Stimulated activated CD4-positive, alpha-beta T cell treated with anti-CD3 and anti-CD28 coated beads, TNF-alpha, amount 100 ng/mL, for 48 hours (primary cell): Measurements from ENCODE around the gene FBXO46.
"Not testable (repeated sequence)": the region's sequence is repeated elsewhere in the genome, so short reads cannot be mapped to it uniquely, and the experiment has no call there.

Experiments
- DNase-seq, 3 donors: peaks; one replicate each; pipeline ENCODE4 v3.0.0-alpha.2; 2020; ENCODE audit warnings: low read depth in 3 of 3

The FBXO46 gene

DNA sequence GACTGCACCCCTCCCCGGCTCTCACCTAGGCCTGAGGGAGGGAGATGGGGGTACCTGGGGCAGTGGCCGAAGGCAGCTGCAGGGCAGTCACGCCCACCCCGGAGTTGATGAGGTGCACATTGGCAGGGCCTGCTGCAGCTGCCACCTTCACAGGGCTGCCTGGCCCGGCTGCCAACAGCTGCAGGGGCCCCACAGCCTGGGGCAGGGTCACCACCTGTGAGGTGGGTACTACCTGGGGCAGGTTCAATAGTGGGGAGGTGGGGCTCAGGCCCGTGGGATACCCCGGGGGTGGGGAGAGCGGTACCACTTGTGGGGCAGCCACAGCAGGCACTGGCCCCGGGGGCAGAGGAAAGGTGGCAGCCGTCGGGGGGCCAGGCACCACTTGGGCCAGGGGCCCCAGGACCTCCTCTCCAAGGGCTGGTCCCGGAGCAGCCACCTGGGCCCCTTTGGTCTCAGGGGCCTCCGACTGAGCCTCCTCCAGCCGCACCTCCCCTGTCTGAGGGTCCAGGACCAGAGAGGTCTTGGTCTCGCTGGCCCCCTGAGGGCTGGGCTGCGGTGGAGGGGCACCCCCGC is 35.7 kb upstream of the FBXO46 start:
- no peak for DNase-seq

DNA sequence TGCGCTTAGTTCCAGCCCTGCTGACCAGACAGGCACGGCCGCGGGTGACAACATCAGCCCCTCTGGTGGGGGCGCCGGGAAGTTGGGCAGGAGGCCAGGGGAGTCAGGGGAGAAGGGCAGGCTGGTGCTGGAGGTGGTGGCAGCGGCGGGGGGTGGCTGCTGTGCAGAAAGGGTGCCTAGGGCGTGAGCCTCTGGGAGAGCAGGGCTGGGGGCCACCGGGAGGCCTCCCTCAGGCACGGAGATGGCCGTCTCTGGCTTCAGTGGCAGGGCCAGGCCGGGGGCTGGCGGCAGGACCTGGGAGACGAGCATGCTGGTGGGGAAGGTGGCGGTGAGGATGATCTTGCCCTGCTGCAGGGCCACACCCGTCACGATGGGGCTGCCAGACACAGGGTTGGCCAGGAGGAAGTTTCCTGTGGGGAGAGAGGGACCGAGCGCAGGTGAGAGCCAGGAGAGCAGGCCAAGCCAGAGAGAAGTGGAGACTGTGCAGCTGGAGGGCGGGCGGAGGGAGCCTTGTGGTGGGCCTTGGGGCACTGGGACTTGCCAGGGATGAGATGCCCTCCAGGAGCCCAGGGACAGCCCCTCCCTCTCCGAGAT is 35.1 kb upstream of the FBXO46 start:
- no peak for DNase-seq

DNA sequence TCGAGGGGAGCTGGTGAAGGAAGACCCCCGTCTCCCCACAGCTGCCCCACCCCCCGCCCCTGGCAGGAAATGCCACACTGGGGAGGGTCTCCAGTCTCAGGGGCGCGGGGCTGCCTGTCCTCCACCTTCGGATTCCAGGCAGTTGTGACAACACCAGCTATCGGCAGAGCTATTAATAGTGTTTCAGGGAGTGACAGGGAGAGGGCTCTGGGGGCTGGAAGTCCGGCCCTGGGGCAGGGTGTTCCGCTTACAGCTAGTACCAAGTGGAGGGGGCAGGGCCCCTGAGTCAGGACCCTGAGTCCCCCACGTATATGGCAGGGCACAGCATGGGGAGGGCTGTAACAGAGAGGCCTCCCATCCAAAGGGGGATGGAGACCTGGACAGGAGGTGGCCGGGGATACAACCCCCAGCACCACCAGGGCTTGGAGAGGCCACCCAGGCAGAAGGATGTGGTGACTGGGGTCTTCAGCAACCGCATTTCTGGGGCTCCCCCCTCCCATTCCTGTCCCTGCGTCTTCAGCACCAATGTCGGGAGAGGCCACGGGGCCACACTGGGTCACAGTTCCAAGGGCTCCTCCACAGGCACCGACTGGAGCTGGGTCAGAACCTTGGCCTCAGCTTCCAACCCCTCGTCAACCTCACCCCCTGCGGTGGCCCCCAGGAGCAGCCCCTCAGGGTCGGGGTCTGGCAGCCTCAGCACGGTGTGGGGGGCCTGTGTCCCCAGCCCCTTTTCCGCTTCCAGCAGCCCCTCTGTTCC is 34.4 kb upstream of the FBXO46 start:
- no peak for DNase-seq

DNA sequence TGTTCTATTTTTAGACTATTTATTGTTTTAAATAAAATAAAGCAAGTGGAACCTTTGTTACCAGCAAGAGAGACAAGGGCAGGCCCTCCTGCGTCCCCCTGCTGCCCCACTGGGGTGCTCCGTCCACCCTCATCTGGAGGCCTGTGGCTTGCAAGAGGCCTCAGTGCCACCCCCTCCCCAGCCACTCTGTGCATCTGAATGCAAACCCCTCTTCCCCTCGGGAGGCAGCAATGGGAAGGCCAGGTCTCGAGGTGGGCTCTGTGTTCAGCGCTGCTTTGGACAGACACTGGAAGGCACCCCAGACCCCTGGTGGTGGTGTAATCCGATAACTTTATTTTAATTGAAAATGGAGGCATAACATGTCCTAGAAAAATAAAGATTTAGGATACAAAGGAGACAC is 33.8 kb upstream of the FBXO46 start:
- no peak for DNase-seq

DNA sequence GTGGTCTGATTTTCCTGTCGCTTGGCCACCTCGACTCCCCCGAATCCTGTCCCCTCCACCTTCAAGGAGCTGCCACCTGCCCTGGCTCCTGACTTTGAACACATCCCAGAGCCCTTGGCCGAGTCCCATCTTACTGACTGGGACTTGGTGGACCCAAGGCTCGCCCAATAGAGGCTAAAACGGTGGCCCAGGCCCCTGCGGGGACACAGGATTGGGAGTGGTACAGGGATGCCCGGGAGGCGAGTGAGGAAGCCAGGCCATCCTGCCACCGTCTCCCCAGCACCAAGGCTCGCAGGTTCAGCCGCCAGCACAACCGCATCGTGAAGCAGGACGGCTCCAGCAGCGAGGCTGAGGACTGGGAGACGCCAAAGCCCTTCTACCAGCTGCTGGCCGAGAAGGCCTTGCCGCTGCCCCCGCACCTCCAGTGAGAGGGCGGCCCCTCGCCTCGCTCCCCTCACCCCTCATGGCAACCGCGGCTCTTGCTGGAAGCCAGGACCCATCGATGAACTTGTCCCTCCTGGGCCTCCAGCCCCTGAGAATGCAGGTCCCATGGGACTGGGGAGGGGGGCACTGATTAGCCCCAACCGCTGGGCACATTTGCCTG is 33.1 kb upstream of the FBXO46 start:
- DNase-seq = no peak

DNA sequence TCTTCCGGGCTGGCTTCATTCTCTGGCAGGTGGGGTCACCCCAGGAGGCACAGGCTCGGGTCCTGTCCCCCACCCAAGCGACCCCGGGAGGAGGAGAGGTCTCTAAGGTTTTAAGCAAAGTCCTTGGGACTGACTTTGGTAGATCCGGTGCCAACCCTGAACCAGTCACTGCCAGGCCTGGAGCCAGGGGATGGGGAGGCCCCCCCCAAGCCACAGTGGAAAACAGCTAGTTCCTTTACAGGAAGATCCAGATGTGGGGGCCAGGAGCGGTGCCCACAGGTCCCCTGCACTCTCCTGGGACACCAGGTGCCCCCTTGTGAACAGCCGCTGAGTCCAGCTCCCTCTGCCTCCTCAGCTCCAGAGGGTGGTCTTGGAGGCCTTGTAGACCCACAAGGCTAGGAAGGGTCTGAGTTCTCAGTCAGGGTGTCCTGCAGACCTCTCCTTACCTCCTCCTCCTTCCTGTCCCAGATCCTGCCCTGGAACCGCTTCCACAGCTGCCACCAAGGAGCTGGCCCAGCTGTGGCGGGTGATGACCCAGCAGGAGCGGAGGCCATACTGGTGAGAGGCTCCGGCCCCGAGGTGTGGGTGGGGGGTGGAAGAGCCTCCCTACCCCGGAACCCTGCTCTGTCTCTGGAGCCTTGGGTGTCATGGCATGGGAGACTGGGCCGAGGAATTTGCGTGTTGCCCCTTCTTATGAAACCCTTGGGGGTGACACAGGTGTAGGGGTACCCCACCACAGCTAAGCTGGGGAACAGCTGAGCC is 32.4 kb upstream of the FBXO46 start:
- DNase-seq = no peak

DNA sequence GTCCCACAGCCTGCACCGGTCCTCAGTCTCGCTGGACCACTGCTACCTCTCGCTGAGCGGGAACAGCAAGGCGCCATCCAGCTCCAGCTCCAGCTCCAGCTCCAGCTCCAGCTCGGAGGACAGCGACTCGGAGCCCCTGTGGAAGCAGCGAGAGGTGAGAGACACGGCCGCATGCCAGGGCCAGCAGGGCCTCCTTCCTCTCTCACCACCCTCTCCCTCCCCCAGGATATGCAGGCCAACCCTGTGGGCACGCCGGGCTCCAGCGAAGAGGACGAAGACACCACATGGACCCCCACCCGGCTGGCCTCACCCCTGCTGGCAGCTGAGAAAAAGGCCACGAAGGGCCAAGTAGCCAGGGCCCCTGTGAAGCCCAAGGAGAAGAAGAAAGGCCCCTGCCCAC is 31.0 kb upstream of the FBXO46 start:
- no peak for DNase-seq

DNA sequence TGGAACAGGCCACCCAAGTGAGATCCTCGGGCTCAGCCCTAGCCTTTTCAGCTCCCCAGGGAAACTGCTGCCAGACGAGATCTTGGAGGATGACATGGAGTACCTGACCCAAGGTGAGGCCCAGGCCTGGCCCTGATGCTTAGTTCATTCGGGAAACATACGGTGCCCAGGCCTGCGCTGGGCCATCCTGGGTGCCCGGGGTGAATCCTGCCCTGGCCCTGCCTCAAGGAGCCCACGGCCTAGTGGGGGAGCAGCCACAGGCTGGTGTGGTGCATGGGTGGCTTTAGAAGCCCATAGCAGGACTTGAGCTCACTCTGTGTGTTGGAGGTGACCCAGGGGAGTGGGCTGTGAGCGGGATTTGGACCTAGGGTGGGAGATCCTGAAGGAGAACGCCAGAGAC is 28.2 kb upstream of the FBXO46 start:
- DNase-seq = no peak

DNA sequence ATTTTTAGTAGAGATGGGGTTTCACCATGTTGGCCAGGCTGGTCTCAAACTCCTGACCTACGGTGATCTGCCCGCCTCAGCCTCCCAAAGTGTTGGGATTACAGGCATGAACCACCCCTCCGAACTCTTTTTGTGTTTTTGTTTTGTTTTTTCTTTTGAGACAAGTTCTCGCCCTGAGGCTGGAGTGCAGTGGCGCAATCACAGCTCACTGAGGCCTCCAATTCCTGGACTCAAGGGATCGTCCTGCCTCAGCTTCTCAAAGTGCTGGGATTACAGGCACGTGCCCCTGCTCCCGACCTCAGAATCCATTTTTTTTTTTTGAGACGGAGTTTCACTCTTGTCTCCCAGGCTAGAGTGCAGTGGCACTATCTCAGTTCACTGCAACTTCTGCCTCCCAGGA is 27.0 kb upstream of the FBXO46 start:
- DNase-seq = no peak

DNA sequence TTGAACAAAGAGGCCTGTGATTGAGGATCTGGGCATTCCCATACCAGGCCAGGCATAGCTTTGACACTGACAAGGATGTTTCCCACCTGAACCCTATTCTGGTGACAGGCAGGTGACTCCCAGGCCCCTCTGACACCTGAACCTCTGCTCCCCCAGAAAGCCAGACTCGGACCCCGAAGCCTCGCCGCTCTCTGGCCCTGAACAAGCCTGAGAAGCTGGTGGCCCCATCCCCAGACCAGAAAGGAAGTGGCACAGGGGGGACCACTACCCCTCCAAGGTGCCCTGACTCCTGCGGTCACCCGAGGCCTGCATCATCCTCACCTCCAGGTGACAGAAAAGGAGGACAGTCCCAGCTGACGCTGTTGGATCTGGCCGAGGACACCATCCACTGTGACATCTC is 23.6 kb upstream of the FBXO46 start:
- no peak for DNase-seq

DNA sequence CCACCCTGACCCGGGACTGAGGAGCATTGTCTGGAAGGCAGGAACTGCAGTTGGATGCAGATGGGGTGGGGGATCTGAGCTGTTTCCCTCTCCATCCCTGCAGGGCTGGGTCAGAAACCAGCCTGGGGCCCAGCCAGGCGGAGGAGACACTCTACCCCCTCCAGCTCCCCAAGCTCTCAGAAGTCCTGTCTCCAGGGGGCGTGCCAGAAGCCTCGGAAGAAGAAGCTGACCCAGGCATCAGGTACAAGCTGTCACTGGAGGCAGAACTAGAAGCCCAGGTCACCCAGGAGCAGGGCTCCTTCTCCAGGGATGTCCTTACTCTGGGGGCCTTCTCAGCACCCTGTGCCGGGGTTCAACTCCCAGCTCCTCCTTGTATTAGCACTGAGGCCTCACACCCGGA is 22.9 kb upstream of the FBXO46 start:
- DNase-seq = no peak

DNA sequence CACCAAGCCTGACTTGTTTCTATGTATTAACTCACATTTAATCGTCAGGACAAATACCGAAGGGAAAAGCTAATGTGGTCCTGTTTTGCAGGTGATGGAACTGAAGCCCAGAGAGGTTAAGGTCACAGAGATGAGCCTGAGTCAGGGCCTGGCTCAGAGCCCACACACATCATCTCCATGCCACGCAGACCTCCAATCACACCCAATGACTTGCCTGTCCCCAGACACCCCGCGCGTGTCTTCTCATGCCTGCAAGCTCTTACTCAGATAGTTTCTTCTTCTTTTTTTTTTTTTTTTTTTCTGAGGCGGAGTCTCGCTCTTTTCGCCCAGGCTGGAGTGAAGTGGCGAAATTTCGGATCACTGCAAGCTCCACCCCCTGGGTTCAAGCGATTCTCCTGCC is 21.9 kb upstream of the FBXO46 start:
- DNase-seq = no peak

DNA sequence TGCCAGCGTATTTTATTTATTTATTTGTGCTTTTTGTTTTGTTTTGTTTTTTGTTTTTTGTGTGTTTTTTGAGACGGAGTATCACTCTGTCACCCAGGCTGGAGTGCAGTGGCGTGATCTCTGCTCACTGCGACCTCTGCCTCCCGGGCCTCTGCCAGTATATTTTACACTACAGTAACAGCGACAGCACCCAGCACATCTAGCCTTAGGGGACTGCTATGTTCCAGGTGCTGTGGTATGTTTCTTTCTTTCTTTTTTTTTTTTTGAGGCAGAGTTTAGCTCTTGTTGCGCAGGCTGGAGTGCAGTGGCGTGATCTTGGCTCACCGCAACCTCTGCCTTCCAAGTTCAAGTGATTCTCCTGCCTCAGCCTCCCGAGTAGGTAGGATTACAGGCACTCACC is 20.8 kb upstream of the FBXO46 start:
- DNase-seq = not testable (repeated sequence)

DNA sequence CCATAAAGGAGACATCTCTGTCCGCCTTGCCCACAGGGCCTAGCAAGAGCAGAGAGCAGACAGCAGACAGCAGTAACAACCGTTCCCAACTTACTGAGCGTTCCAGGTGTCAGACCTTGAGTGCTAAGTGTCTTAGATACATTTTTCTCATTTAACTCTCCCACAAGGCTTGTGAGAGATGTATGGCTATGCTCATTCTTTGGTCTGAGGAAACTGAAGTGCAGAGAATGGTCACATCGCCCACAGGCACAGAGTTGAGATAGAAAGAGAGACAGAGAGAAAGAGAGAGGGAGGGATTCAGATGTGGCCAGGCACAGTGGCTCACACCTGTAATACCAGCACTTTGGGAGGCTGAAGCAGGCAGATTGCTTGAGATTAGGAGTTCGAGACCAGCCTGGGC is 16.8 kb upstream of the FBXO46 start:
- DNase-seq = no peak

DNA sequence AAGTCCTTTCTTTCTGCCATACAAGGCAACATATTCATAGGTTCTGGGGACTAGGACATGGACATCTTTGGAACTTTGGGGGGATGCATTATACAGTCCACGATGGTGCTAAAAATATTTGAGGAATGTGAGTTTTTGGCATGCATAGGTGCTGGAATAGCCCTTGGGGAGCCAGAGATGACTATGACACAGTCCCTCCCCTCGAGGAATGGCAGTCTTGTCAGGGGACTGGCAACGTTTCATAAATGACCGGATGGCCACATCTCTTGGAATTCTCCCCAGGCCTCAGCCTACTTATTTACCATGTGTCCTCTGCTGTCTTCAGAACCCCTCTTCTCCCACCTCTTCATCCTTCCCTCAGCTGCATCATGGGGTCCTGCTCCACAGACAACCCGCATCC is 16.2 kb upstream of the FBXO46 start:
- DNase-seq = no peak

DNA sequence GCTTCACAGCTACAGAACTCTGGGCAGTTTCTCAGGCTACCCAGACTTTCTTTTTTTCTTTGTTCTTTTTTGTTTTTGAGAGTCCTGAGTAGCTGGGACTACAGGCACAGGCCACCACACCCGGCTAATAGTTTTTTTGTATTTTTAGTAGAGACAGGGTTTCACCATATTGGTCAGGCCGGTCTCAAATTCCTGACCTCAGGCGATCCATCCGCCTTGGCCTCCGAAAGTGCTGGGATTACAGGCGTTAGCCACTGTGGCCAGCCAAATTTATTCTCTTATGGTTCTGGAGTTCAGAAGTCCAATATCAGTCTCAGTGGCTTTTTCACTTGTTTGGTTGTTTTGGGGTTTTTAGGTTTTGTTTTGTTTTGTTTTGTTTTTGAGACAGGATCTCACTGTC is 14.9 kb upstream of the FBXO46 start:
- DNase-seq = no peak

DNA sequence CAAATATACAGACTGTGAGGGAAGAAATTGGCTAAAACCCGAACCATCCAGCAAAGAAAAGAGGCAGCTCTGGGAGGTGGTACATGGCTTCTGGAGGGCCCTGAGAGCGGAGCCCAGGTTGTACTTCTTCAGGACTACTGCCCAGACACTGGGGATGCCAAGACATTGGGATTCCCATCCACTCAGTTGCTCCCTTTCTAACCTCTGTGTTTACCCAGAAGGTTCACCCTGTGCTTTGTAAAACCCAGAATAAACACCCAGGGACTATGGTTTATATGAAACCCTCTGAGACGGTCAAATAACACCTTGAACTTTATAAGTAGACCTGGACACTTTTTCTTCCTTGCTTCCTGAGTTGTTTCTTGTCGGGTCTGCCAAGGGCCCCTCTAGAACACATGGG is 12.3 kb upstream of the FBXO46 start:
- no peak for DNase-seq

DNA sequence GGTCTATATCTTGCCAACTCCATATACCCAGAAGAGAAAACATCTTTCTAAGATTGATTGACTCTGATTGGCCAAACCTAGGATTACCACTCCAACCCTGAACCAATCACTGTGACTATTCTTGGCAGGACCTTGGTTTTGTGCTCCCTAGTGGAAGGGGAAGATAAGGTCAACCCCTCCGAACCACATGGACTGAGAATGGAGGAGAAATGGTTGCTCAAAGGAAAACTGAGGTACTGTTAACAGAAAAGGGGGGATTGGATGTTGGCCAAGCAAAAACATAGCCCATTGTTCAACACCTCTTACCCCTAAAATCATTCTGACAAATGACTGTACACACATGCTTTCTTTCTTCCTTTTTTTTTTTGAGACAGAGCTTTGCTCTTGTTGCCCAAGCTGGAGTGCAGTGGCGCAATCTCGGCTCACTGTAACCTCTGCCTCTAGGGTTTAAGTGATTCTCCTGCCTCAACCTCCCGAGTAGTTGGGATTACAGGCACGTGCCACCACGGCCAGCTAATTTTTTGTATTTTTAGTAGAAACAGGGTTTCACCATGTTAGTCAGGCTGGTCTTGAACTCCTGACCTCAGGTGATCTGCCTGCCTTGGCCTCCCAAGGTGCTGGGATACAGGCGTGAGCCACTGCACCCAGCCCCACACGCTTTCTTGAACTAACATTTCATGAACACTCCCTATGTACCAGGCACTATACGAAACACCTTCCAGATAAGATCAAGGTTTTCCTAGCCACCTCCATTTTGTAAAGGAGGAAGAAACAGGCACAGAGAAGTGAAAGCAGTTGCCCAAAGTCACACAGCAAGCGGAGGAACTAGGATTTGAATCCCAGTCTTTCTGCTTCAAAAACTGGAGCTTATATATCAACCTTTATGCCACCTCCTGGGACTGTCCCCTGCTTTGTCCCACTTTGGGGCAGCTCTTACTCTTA is 9.1 kb upstream of the FBXO46 start:
- no peak for DNase-seq

DNA sequence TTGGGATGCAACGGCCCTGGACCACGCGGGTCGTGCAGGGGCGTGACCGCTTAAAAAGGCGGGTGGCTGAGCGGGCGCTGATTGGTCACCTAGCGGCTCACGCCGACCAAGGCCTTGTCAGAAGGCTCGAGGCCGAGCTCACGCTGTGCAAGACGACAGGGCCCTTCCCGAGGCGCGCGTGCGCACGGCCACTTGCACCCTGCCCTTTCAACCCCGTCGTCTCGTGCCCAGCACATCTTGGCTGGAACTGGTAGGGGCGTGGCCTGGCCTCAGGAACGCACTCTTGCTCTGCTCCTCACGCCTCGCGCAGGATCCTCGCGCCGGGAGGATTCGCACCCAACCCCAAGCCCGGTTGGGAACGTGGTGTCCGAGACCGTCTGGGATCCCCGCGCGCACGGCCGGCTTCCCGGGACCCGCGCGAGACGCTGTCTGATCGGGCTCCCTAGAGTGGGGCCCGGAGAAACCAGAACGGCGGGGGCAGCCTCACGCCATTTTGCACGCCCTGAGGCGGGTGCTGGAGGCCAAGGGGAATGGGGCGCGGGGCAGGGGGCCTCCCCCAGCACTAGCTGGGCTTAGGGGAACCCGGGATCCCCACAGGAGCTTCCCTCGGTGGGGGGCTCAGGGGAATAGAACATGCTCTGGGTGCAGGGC is 2.6 kb upstream of the FBXO46 start, which contains the start of gene MEIOSIN:
Gene MEIOSIN, plus strand, starts transcription at position 280 of the 651 bp plus-strand sequence. CDS start 1,938 bp downstream, outside the sequence.
- no peak for DNase-seq

DNA sequence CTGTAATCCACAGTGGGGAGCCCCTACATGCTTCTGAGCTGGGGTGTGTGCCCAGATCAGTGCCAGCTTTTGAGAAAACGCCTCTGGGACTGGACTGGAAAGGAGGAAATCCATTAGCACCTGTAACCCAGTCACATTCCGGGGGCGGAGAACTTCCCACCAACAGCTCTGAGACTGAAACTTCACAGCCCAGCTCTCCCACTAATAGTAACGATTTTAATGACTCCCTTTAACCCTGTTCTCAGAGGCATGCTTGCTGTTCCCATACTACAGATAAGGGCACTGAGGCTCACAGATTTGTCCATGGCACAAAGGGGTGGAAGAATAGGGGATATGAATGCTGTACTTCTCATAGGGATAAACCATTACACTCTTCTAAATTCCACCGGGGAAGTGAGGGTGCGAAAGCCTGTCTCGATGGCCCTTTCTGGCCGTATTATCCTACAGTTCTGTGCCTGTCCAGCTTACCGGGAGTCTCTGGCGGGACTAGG is 851 bp downstream of the FBXO46 start:
- DNase-seq = no peak
